OCI-LY1 (cell line): ENCODE data around the gene GRXCR2.

Source experiments
- H2AFZ ChIP-seq: fragments of 200-600 bp; sonication (generic), shearing (Covaris generic); 2 replicates; pipeline ENCODE4 v1.6.0; 2014; ENCODE audit warnings: antibody characterized with exemption, mild to moderate bottlenecking, low read length
- H3F3A ChIP-seq: fragments of 200-600 bp; sonication (generic), shearing (Covaris generic); 2 replicates; pipeline ENCODE4 v1.6.0; 2014; ENCODE audit warnings: mild to moderate bottlenecking, antibody characterized with exemption, low read length, moderate library complexity; ENCODE audit not compliant: insufficient read depth
- H3K27ac ChIP-seq: fragments of 200-600 bp; sonication (generic); 2 replicates; pipeline ENCODE4 v1.5.1; 2014; ENCODE audit warnings: low read length, mixed run types, mild to moderate bottlenecking, low read depth; ENCODE audit not compliant: poor library complexity, severe bottlenecking
- H3K27me3 ChIP-seq: fragments of 200-600 bp; sonication (generic); 2 replicates; pipeline ENCODE4 v1.6.0; 2014; ENCODE audit warnings: antibody characterized with exemption, mild to moderate bottlenecking, low read length, moderate library complexity; ENCODE audit not compliant: insufficient read depth
- H3K36me3 ChIP-seq: fragments of 200-600 bp; sonication (generic); 2 replicates; pipeline ENCODE4 v1.6.1; 2014; ENCODE audit warnings: mild to moderate bottlenecking, antibody characterized with exemption, low read length, moderate library complexity, mixed read lengths; ENCODE audit not compliant: insufficient read depth
- H3K4me1 ChIP-seq: fragments of 200-600 bp; sonication (generic); 2 replicates; pipeline ENCODE4 v1.5.1; 2014; ENCODE audit warnings: mild to moderate bottlenecking, low read length, moderate library complexity; ENCODE audit not compliant: insufficient read depth, severe bottlenecking
- H3K4me2 ChIP-seq: fragments of 200-600 bp; sonication (generic), shearing (Covaris generic); 2 replicates; pipeline ENCODE4 v1.6.1; 2014; ENCODE audit warnings: low read length
- H3K4me3 ChIP-seq: fragments of 200-600 bp; sonication (generic); 2 replicates; pipeline ENCODE4 v1.5.1; 2014; ENCODE audit warnings: low read length, low read depth, mild to moderate bottlenecking, mixed read lengths; ENCODE audit not compliant: poor library complexity, severe bottlenecking
- H3K79me2 ChIP-seq: fragments of 200-600 bp; shearing (Covaris generic); 2 replicates; pipeline ENCODE4 v1.6.1; 2016; ENCODE audit warnings: mixed run types, low read length, mixed read lengths; ENCODE audit not compliant: insufficient read depth
- H3K9ac ChIP-seq: fragments of 200-600 bp; sonication (generic), shearing (Covaris generic); 2 replicates; pipeline ENCODE4 v1.6.1; 2014; ENCODE audit warnings: mild to moderate bottlenecking, low read length, mixed read lengths
- H3K9me2 ChIP-seq: fragments of 200-600 bp; sonication (generic), shearing (Covaris generic); 2 replicates; pipeline ENCODE4 v1.6.1; 2014; ENCODE audit warnings: low read depth, mild to moderate bottlenecking, low read length, mixed read lengths
- H3K9me3 ChIP-seq: fragments of 200-600 bp; shearing (Covaris generic); 2 replicates; pipeline ENCODE4 v1.6.1; 2014; ENCODE audit warnings: low read length, mixed read lengths
- H4K20me1 ChIP-seq: fragments of 200-600 bp; sonication (generic), shearing (Covaris generic); 2 replicates; pipeline ENCODE4 v1.6.0; 2016; ENCODE audit warnings: mild to moderate bottlenecking, low read length; ENCODE audit not compliant: insufficient read depth
- EZH2 ChIP-seq: fragments of 200-600 bp; sonication (generic), shearing (Covaris generic); IDR thresholded peaks from 2 replicates; pipeline ENCODE4 v1.8.0; 2017; ENCODE audit warnings: borderline replicate concordance, mixed run types, mild to moderate bottlenecking, antibody characterized with exemption, low read length, moderate library complexity, mixed read lengths
- TF ChIP-seq, protein P1 (sequence below): fragments of 200-600 bp; sonication (generic), shearing (Covaris generic); IDR thresholded peaks from 2 replicates; pipeline ENCODE4 v1.5.1; 2017; ENCODE audit warnings: mild to moderate bottlenecking, antibody characterized with exemption, low read length, moderate library complexity, mixed read lengths

GRXCR2 gene

GRCh38 chr5:145906401-145906800 lies 33.6 kb upstream of the GRXCR2 start:
- H2AFZ ChIP-seq = no peak overlapping the region
- H4K20me1 ChIP-seq = no peaks in the 10 kb centered on the region
- no peaks in the 10 kb centered on the region for H3F3A ChIP-seq
- no peak overlapping the region for H3K27ac ChIP-seq
- no peaks in the 10 kb centered on the region for H3K9me2 ChIP-seq
- H3K4me3 ChIP-seq = no peak overlapping the region
- no peaks in the 10 kb centered on the region for H3K27me3 ChIP-seq
- H3K4me1 ChIP-seq = no peaks in the 10 kb centered on the region
- no peak for TF ChIP-seq EZH2
- TF ChIP-seq, protein P1, sequence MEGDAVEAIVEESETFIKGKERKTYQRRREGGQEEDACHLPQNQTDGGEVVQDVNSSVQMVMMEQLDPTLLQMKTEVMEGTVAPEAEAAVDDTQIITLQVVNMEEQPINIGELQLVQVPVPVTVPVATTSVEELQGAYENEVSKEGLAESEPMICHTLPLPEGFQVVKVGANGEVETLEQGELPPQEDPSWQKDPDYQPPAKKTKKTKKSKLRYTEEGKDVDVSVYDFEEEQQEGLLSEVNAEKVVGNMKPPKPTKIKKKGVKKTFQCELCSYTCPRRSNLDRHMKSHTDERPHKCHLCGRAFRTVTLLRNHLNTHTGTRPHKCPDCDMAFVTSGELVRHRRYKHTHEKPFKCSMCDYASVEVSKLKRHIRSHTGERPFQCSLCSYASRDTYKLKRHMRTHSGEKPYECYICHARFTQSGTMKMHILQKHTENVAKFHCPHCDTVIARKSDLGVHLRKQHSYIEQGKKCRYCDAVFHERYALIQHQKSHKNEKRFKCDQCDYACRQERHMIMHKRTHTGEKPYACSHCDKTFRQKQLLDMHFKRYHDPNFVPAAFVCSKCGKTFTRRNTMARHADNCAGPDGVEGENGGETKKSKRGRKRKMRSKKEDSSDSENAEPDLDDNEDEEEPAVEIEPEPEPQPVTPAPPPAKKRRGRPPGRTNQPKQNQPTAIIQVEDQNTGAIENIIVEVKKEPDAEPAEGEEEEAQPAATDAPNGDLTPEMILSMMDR = no peak
- H3K36me3 ChIP-seq = no peaks in the 10 kb centered on the region
- no peak overlapping the region for H3K9ac ChIP-seq
- no peaks in the 10 kb centered on the region for H3K79me2 ChIP-seq
- no peak overlapping the region for H3K4me2 ChIP-seq
- no peaks in the 10 kb centered on the region for H3K9me3 ChIP-seq

DNA sequence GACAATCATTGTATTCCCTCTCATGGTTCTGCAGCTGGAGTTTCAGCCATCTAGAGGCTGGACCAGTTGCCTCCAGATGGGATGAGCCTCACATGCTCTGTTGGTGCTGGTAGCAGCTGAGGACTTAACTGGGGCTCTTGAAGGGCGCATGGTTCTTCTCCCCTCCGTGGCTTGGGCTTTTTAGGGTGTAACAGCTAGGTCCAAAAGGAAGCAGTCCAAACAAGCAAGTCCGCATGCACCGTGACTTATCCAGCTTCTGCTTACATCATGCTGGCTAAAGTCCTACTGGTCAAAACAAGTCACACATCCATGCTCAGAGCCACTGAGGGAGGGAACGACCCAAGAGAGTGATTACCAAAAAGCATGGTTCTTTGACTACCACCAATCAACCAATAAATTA lies 31.9 kb upstream of the GRXCR2 start:
- H3K4me1 ChIP-seq = no peaks in the 10 kb centered on the region

GRCh38 chr5:145903867-145904266 lies 31.1 kb upstream of the GRXCR2 start:
- Histone ChIP-seq H3K4me2 (no peak overlapping the region), H2AFZ (no peak overlapping the region), H3K9ac (no peak overlapping the region), H3K4me3 (no peak overlapping the region), H3K4me1 (no peaks in the 10 kb centered on the region), H4K20me1 (no peaks in the 10 kb centered on the region), H3K9me2 (no peaks in the 10 kb centered on the region), H3K27me3 (no peaks in the 10 kb centered on the region), H3K9me3 (no peaks in the 10 kb centered on the region), H3K36me3 (no peaks in the 10 kb centered on the region), H3F3A (no peaks in the 10 kb centered on the region), H3K79me2 (no peaks in the 10 kb centered on the region), H3K27ac (no peak overlapping the region)
- TF ChIP-seq, protein P1 = no peak
- no peak for TF ChIP-seq EZH2

More for the DNA sequence above, 31.9 kb upstream of the GRXCR2 start:
- no peaks in the 10 kb centered on the region for H4K20me1 ChIP-seq
- no peaks in the 10 kb centered on the region for H3K9me3 ChIP-seq
- H3K9me2 ChIP-seq = no peaks in the 10 kb centered on the region
- TF ChIP-seq EZH2 = no peak
- TF ChIP-seq, protein P1 = no peak
- no peak overlapping the region for H3K27ac ChIP-seq
- H3F3A ChIP-seq = no peaks in the 10 kb centered on the region
- no peak overlapping the region for H2AFZ ChIP-seq
- no peak overlapping the region for H3K4me2 ChIP-seq
- H3K79me2 ChIP-seq = no peaks in the 10 kb centered on the region
- H3K4me3 ChIP-seq = no peak overlapping the region
- no peaks in the 10 kb centered on the region for H3K27me3 ChIP-seq
- H3K9ac ChIP-seq = no peak overlapping the region
- no peaks in the 10 kb centered on the region for H3K36me3 ChIP-seq
